Heart left ventricle (tissue), 16 donors: ENCODE results near the gene SRBD1. TPM values are rescaled to one million over a fixed set of nuclear protein-coding genes. Genes with fewer than 3 reads are reported as not detected.

ENCODE experiments used
- ATAC-seq, 4 donors: fragments of 200-7000 bp; cut with Tn5 transposase; one replicate each; pipeline ENCODE4 v1.9.1; 2020 to 2022; ENCODE audit warnings: moderate library complexity in 4 of 4, mild to moderate bottlenecking in 3 of 4, moderate number of reproducible peaks in 1 of 4
- DNase-seq, 5 donors: peaks; one replicate each; pipeline ENCODE4 v3.0.0-alpha.2; 2020
- H3K27ac ChIP-seq, 12 donors: fragments of 200-600 bp; sonication (generic) in 4 of 12; one replicate each; pipeline versions ENCODE4 v1.5.0 to v1.8.0; 2016 to 2022; ENCODE audit warnings: mild to moderate bottlenecking in 2 of 12
- H3K27me3 ChIP-seq, 9 donors: fragments of 200-600 bp; sonication (generic) in 2 of 9; one replicate each; pipeline versions ENCODE4 v1.5.1 to v1.8.0; 2016 to 2022; ENCODE audit warnings: mild to moderate bottlenecking in 3 of 9
- H3K36me3 ChIP-seq, 9 donors: fragments of 200-600 bp; sonication (generic) in 2 of 9; one replicate each; pipeline versions ENCODE4 v1.5.0 to v1.8.0; 2018 to 2022; ENCODE audit warnings: mild to moderate bottlenecking in 2 of 9
- H3K4me1 ChIP-seq, 12 donors: fragments of 200-600 bp; sonication (generic) in 4 of 12; one replicate each; pipeline versions ENCODE4 v1.5.0 to v1.8.0; 2016 to 2022; ENCODE audit warnings: mild to moderate bottlenecking in 3 of 12
- H3K4me3 ChIP-seq, 12 donors: fragments of 200-600 bp; sonication (generic) in 4 of 12; one replicate each; pipeline versions ENCODE4 v1.5.0 to v1.8.0; 2017 to 2022; ENCODE audit warnings: mild to moderate bottlenecking in 9 of 12, moderate library complexity in 4 of 12
- H3K9me3 ChIP-seq, 12 donors: fragments of 200-600 bp; sonication (generic) in 4 of 12; one replicate each; pipeline versions ENCODE4 v1.5.0 to v1.8.0; 2016 to 2022; ENCODE audit warnings: mild to moderate bottlenecking in 1 of 12
- POLR2A ChIP-seq, 2 donors: fragments of 450-650 bp; IDR thresholded peaks; one replicate each; pipeline ENCODE4 v1.6.1; 2017; ENCODE audit warnings: antibody characterized with exemption in 2 of 2, mild to moderate bottlenecking in 2 of 2, moderate library complexity in 2 of 2
- WGBS, 4 donors: extraction: QIAGEN DNeasy Blood & Tissue Kit in 2 of 4; methylation state at CpG; one replicate each; pipeline versions ENCODE4 v1.1.5 to v1.1.7; 2013 to 2018; 5-methylcytosine and 5-hydroxymethylcytosine counted together
- intact Hi-C, 10 donors: fragments of 100-400 bp; cut with DNase I; formaldehyde crosslinking; loops; one replicate each; pipeline versions ENCODE4 v1.11.1 to v1.14.2; 2022
- polyA plus RNA-seq, 2 donors: library from polyadenylated mRNA; stranded (reverse); fragments of 200-250 nt; gene quantifications; one replicate each; pipeline ENCODE4 v1.2.3, GENCODE V29; 2013
- total RNA-seq, 9 donors: library from RNA; depleted of rRNA in 2 of 9; stranded (reverse); fragments of >200 nt in 2 of 9; fragmentation: NEBNext Ultra II Directional in 3 of 9; extraction: Animal tissue kit (Norgen Biotek cat#: 25700) in 3 of 9; gene quantifications; one replicate each; pipeline versions ENCODE4 v1.1.0 to v1.2.4, GENCODE V29; 2016 to 2023
- TF ChIP-seq, protein P1 (sequence below), 12 donors: fragments of 200-600 bp; sonication (generic) in 4 of 12; IDR thresholded peaks; one replicate each; pipeline versions ENCODE4 v1.5.0 to v1.8.0; 2018 to 2022; ENCODE audit warnings: antibody characterized with exemption in 12 of 12, mild to moderate bottlenecking in 5 of 12
- donor health status: ischemic (EF 13 %, LVEDD 7.1; RV severe dilation, severe dysfunction).
- donor health status: healthy with polysubstance abuse.
- donor health status: DM: no; HTN: yes; CAD: no.
- donor health status: DM: no; HTN: no; CAD: no.
- donor health status: ischemic (EF 25% LVEDD 6.9; RV normal size, moderate dysfunction).
- donor health status: ischemic (EF 25% LVEDD 5.7; RV mildly dilated, moderate dysfunction).
- donor health status: healthy.
- donor health status: DM: yes; HTN: yes; CAD: no.
- donor health status: ischemic (EF 35%, LVEDD 5.7; RV mildly dilated, moderate dysfunction).
- donor health status: nonischemic (EF 11% LVEDD 7.7; RV severe dilation, severe dysfunction).
- donor health status: DM: yes; HTN: yes; CAD: no.
- donor health status: PGD.
- donor health status: ischemic (EF 29% LVEDD 5.4; RV normal size, mild dysfunction).
- donor health status: nonischemic (EF 23%, LVEDD 6.1; RV moderate dilation, normal function).

Gene SRBD1
- total and polyA plus RNA-seq, 11 donors = 3.0 to 16.9 (median 10.2) TPM

DNA sequence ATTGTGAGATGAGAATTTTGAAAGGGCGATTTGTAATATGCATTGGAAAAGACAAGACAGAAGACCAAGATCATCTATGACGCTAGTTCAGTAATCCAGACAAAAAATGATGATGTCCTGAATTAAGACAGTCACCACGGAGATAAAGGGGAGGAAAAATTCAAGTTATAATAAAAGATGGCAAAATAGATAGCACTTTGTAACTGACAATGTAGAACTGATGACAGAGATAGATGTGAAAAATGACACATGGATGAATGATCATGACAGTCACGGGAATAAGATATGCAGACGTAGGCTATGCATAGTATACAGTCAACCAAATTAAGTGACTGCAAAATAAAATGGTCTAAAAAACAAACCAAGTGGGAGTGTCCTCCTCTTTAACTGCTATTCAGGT, 59.2 kb downstream of the SRBD1 start:
- 93 to 94% (median 93%) methylated on average over 5 of the region's 5 CpGs for WGBS, 4 donors
- DNase-seq = no peak
- peaks cover 0 to 9% (median 0%) of the 10 kb centered on the region in 12 donors for H3K4me1 ChIP-seq
- H3K27me3 ChIP-seq = no peaks in the 10 kb centered on the region
- H3K4me3 ChIP-seq = no peak overlapping the region
- peaks cover 0 to 38% (median 12%) of the 10 kb centered on the region in 9 donors for H3K36me3 ChIP-seq
- intact Hi-C loops = no loop called here
- no peaks in the 10 kb centered on the region for H3K9me3 ChIP-seq
- no peak overlapping the region for H3K27ac ChIP-seq
- TF ChIP-seq POLR2A (IDR thresholded peaks at IDR 0.05) = no peak
- TF ChIP-seq, protein P1, sequence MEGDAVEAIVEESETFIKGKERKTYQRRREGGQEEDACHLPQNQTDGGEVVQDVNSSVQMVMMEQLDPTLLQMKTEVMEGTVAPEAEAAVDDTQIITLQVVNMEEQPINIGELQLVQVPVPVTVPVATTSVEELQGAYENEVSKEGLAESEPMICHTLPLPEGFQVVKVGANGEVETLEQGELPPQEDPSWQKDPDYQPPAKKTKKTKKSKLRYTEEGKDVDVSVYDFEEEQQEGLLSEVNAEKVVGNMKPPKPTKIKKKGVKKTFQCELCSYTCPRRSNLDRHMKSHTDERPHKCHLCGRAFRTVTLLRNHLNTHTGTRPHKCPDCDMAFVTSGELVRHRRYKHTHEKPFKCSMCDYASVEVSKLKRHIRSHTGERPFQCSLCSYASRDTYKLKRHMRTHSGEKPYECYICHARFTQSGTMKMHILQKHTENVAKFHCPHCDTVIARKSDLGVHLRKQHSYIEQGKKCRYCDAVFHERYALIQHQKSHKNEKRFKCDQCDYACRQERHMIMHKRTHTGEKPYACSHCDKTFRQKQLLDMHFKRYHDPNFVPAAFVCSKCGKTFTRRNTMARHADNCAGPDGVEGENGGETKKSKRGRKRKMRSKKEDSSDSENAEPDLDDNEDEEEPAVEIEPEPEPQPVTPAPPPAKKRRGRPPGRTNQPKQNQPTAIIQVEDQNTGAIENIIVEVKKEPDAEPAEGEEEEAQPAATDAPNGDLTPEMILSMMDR (IDR thresholded peaks at IDR 0.05) = no peak
- ATAC-seq = no peak

DNA sequence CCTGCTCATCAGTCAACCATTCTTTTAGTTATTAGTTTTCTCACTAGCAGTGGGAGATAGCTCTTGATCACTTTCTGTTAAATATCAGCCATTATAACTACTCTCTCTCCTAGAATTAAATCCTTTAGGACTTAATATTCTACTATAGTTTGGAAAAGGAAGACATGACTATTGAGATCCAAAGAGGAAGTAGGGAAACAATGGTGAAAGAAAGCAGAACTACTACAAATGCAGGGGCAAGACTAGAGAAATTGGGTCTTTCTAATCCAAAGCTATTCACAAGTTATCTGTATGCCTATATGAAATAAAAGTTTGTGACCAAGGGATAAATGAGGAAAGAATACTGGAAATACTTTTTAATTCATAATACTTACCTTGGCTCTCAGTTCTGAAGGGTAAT, 65.1 kb downstream of the SRBD1 start:
- DNase-seq = no peak
- no peaks in the 10 kb centered on the region for H3K27me3 ChIP-seq
- ATAC-seq = no peak
- H3K4me3 ChIP-seq = no peak overlapping the region
- peaks cover 0 to 15% (median 9%) of the 10 kb centered on the region in 12 donors for H3K9me3 ChIP-seq
- no peaks in the 10 kb centered on the region for H3K4me1 ChIP-seq
- H3K36me3 ChIP-seq = peaks cover 0 to 77% (median 43%) of the 10 kb centered on the region in 9 donors
- H3K27ac ChIP-seq = no peak overlapping the region
- TF ChIP-seq, protein P1 (IDR thresholded peaks at IDR 0.05) = no peak
- TF ChIP-seq POLR2A (IDR thresholded peaks at IDR 0.05) = no peak
- intact Hi-C loops = no loop called here

DNA sequence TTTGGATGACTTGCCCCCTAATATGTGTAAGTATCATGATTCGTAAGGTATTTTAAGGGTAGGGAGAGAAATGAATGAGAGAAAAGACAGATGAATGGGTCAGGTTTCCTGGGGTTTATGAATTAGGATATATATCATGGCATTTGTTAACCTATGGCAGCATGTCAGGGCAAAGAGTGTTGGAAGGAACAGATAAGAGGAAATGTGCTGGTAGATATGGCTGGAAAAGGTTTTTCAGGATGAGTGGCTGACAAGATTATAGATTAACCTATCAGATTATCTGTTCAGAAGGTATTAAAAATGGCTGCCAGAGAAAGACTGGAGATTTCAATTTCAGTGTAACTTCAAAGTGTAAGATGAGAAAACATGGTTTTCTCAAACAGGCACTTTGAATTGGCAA, 67.8 kb downstream of the SRBD1 start:
- H3K36me3 ChIP-seq = peaks cover 0 to 73% (median 58%) of the 10 kb centered on the region in 9 donors
- no peak for DNase-seq
- H3K27me3 ChIP-seq = no peaks in the 10 kb centered on the region
- intact Hi-C loops = no loop called here
- TF ChIP-seq, protein P1 (IDR thresholded peaks at IDR 0.05) = no peak
- no peak for TF ChIP-seq POLR2A (IDR thresholded peaks at IDR 0.05)
- no peak overlapping the region for H3K4me3 ChIP-seq
- ATAC-seq = no peak
- H3K9me3 ChIP-seq = peaks cover 0 to 17% (median 10%) of the 10 kb centered on the region in 12 donors
- WGBS, 4 donors = 96 to 97% (median 96%) methylated on average over 1 of the region's 1 CpG
- no peak overlapping the region for H3K27ac ChIP-seq
- no peaks in the 10 kb centered on the region for H3K4me1 ChIP-seq

DNA sequence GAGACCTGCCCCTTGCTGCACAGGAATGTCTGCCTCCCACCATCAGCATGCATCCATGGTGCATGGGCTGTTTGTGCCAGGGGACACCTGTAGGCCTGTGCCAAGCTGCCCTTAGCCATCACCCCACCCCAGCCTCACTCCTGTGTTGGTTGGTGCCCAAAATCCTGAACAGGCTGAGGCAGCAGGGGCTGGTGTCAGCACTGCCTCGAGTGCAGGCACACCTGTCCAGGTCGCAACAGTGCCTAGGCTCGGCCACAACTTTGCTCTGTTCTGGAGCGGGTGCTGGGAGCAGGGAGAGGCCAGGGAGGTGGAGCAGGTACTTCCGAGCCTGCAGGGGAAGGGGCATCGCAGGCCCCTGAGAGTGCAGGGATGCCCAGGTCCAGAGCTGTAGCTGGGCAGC, 69.1 kb downstream of the SRBD1 start:
- Histone ChIP-seq H3K36me3 (peaks cover 0 to 70% (median 56%) of the 10 kb centered on the region in 9 donors), H3K4me1 (no peaks in the 10 kb centered on the region), H3K4me3 (no peak overlapping the region), H3K9me3 (peaks cover 0 to 17% (median 10%) of the 10 kb centered on the region in 12 donors), H3K27ac (no peak overlapping the region), H3K27me3 (no peaks in the 10 kb centered on the region)
- intact Hi-C loops = no loop called here
- no peak for TF ChIP-seq POLR2A (IDR thresholded peaks at IDR 0.05)
- DNase-seq (no peak), ATAC-seq (no peak)
- 95 to 100% (median 97%) methylated on average over 1 to 6 of the region's 6 CpGs for WGBS, 4 donors

DNA sequence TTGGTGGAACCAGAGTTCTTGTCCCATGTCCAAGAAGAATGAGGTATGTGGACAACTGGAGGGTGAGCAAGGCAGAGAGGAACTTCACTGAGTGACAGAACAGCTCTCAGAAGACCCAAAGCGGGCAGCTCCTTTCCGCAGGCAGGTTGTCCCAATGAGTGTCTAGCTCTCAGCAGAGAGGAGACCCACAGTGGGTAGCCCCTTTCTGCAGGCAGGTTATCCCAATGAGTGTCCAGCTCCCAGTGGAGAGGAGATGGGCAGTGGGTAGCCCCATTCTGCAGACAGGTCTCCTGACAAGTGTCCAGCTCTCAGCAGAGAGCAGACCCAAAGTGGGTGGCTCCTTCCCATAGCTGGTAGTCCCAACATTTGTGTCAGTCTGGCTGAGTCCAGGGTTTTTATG, 69.6 kb downstream of the SRBD1 start:
- no peak for ATAC-seq
- Histone ChIP-seq H3K4me3 (no peak overlapping the region), H3K27me3 (no peaks in the 10 kb centered on the region), H3K4me1 (no peaks in the 10 kb centered on the region), H3K36me3 (peaks cover 0 to 64% (median 50%) of the 10 kb centered on the region in 9 donors), H3K27ac (no peak overlapping the region), H3K9me3 (peaks cover 0 to 17% (median 10%) of the 10 kb centered on the region in 12 donors)
- TF ChIP-seq, protein P1 (IDR thresholded peaks at IDR 0.05) = no peak
- TF ChIP-seq POLR2A (IDR thresholded peaks at IDR 0.05) = no peak
- WGBS, 4 donors = 98 to 100% (median 100%) methylated on average over 2 of the region's 2 CpGs
- intact Hi-C loops = no loop called here
- DNase-seq = no peak
